Tibial nerve (tissue), 4 donors: Measurements from ENCODE around the gene DLX4. TPM values are rescaled to one million over a fixed set of nuclear protein-coding genes. Genes with fewer than 3 reads are reported as not detected.

ENCODE experiments used
- DNase-seq, 2 donors: peaks; one replicate each; pipeline ENCODE4 v3.0.0-alpha.2; 2019; ENCODE audit warnings: low spot score in 2 of 2
- H3K27ac ChIP-seq, 4 donors: fragments of 200-600 bp; sonication (generic) in 3 of 4; one replicate each; pipeline ENCODE4 v1.5.1; 2017 to 2019; ENCODE audit warnings: mild to moderate bottlenecking in 1 of 4
- H3K27me3 ChIP-seq, 2 donors: fragments of 200-600 bp; sonication (generic) in 1 of 2; one replicate each; pipeline versions ENCODE4 v1.5.1 to v1.6.0; 2017 to 2019
- H3K36me3 ChIP-seq, 3 donors: fragments of 200-600 bp; sonication (generic); one replicate each; pipeline ENCODE4 v1.5.1; 2018 to 2019
- H3K4me1 ChIP-seq, 4 donors: fragments of 200-600 bp; sonication (generic) in 3 of 4; one replicate each; pipeline ENCODE4 v1.5.1; 2017 to 2019
- H3K4me3 ChIP-seq, 4 donors: fragments of 200-600 bp; sonication (generic) in 3 of 4; one replicate each; pipeline ENCODE4 v1.5.1; 2017 to 2019; ENCODE audit warnings: mild to moderate bottlenecking in 1 of 4, moderate library complexity in 1 of 4
- H3K9me3 ChIP-seq, 4 donors: fragments of 200-600 bp; sonication (generic) in 3 of 4; one replicate each; pipeline ENCODE4 v1.5.1; 2017 to 2019
- EP300 ChIP-seq, 2 donors: sonication (generic); formaldehyde crosslinking; IDR thresholded peaks; one replicate each; pipeline ENCODE4 v1.6.1; 2017; ENCODE audit warnings: antibody characterized with exemption in 2 of 2, mild to moderate bottlenecking in 1 of 2
- POLR2A ChIP-seq, 2 donors: fragments of 450-650 bp; IDR thresholded peaks; one replicate each; pipeline ENCODE4 v1.6.1; 2017; ENCODE audit warnings: antibody characterized with exemption in 2 of 2, mild to moderate bottlenecking in 2 of 2, moderate library complexity in 2 of 2
- WGBS, 2 donors: methylation state at CpG; one replicate each; pipeline ENCODE4 v1.1.5; 2018; 5-methylcytosine and 5-hydroxymethylcytosine counted together
- total RNA-seq, 4 donors: library from RNA; depleted of rRNA; stranded (reverse); fragments of >200 nt; gene quantifications; one replicate each; pipeline ENCODE4 v1.1.0, GENCODE V29; 2016
- TF ChIP-seq, protein P1 (sequence below), 5 experiments: fragments of 200-600 bp in 3 of 5; fragments of 450-650 bp in 2 of 5; sonication (generic) in 3 of 5; IDR thresholded peaks; one replicate each; pipeline ENCODE4 v1.5.1; 2016 to 2019; ENCODE audit warnings: antibody characterized with exemption in 5 of 5, mild to moderate bottlenecking in 3 of 5, moderate library complexity in 2 of 5

The DLX4 gene
- total RNA-seq, 4 donors from 2014 or later = not detected

DNA sequence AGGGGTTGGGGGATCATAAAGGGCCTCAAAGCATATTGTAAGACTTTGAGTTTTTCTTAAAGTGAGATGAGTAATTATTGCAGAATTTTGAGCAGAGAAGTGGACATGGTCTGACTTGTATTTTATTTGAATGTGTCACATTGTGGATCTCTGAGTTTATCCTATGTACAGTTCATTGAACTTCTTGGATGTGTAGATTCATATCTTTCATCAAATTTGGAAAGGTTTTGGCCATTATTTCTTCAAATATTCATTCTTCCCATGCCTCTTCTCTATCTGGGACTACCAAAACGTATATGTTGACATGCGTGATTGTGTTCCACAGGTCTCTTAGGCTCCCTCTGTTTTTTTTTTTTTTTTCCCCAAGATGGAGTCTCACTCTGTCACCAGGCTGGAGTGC lies 40.3 kb downstream of the DLX4 start:
- WGBS, 2 donors = 56 to 89% methylated on average over 2 of the region's 2 CpGs
- no peak for DNase-seq
- TF ChIP-seq POLR2A (IDR thresholded peaks at IDR 0.05) = no peak
- TF ChIP-seq EP300 (IDR thresholded peaks at IDR 0.05) = no peak
- TF ChIP-seq, protein P1, sequence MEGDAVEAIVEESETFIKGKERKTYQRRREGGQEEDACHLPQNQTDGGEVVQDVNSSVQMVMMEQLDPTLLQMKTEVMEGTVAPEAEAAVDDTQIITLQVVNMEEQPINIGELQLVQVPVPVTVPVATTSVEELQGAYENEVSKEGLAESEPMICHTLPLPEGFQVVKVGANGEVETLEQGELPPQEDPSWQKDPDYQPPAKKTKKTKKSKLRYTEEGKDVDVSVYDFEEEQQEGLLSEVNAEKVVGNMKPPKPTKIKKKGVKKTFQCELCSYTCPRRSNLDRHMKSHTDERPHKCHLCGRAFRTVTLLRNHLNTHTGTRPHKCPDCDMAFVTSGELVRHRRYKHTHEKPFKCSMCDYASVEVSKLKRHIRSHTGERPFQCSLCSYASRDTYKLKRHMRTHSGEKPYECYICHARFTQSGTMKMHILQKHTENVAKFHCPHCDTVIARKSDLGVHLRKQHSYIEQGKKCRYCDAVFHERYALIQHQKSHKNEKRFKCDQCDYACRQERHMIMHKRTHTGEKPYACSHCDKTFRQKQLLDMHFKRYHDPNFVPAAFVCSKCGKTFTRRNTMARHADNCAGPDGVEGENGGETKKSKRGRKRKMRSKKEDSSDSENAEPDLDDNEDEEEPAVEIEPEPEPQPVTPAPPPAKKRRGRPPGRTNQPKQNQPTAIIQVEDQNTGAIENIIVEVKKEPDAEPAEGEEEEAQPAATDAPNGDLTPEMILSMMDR (IDR thresholded peaks at IDR 0.05) = no peak
- no peaks in the 10 kb centered on the region for H3K4me1 ChIP-seq
- H3K27ac ChIP-seq = no peak overlapping the region
- H3K36me3 ChIP-seq = no peaks in the 10 kb centered on the region
- H3K9me3 ChIP-seq = peaks cover 0 to 47% (median 0%) of the 10 kb centered on the region in 4 donors
- H3K4me3 ChIP-seq = no peak overlapping the region
- peaks cover 0 to 38% of the 10 kb centered on the region in 2 donors for H3K27me3 ChIP-seq

DNA sequence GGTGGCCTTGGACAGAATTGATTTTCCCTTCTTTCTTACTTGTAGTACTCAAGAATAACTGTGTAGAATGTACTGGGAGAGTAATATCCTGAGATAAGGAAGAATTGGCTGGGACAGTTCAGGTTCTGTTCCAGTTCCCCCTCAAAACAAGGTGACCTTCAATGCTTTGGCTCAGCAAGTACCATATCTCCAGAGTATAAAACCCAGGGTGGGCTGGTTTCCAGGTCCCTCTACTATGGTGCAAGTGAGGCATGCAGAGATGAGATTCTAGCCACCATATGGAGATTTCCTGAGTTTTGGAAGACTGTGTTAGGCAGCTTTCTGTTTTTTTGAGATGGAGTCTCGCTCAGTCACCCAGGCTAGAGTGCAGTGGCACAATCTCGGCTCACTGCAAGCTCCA lies 44.1 kb downstream of the DLX4 start:
- peaks cover 0 to 11% of the 10 kb centered on the region in 2 donors for H3K27me3 ChIP-seq
- TF ChIP-seq EP300 (IDR thresholded peaks at IDR 0.05) = no peak
- no peak for TF ChIP-seq POLR2A (IDR thresholded peaks at IDR 0.05)
- TF ChIP-seq, protein P1 (IDR thresholded peaks at IDR 0.05) = no peak
- WGBS, 2 donors = 92 to 100% methylated on average over 2 of the region's 2 CpGs
- no peaks in the 10 kb centered on the region for H3K4me1 ChIP-seq
- no peaks in the 10 kb centered on the region for H3K36me3 ChIP-seq
- H3K4me3 ChIP-seq = no peak overlapping the region
- no peak for DNase-seq
- H3K27ac ChIP-seq = no peak overlapping the region
- H3K9me3 ChIP-seq = peaks cover 0 to 54% (median 0%) of the 10 kb centered on the region in 4 donors

DNA sequence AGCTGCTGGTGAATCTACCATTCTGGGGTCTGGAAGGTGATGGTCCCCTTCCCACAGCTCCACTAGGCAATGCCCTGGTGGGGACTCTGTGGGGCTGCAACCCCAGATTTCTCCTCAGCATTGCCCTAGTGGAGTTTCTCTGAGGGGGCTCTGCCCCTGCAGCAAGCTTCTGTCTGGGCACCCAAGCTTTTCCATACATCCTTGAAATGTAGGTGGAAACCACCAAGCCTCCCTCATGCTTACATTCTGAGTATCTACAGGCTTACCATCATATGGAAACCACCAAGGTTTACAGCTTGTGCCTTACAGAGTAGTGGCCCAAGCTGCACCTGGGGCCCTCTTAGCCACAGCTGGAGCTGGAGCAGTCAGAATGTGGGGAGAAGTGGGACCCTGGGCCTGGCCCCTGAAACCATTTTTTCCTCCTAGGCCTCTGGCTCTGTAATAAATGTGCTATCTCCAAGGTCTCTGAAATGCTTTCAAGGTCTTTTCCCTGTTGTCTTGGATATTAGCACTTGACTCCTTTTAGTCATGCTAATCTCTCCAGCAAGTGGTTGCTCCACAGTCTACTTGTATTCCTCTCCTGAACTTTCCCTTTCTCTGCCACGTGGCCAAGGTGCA lies 45.6 kb downstream of the DLX4 start:
- Histone ChIP-seq H3K36me3 (no peaks in the 10 kb centered on the region), H3K4me1 (no peaks in the 10 kb centered on the region), H3K27me3 (peaks cover 0 to 10% of the 10 kb centered on the region in 2 donors), H3K9me3 (peaks cover 0 to 44% (median 0%) of the 10 kb centered on the region in 4 donors), H3K27ac (no peak overlapping the region), H3K4me3 (no peak overlapping the region)
- no peak for DNase-seq
- 30 to 36% methylated on average over 1 of the region's 1 CpG for WGBS, 2 donors
- TF ChIP-seq EP300 (IDR thresholded peaks at IDR 0.05) (no peak), POLR2A (IDR thresholded peaks at IDR 0.05) (no peak)
- TF ChIP-seq, protein P1 (IDR thresholded peaks at IDR 0.05) = no peak

DNA sequence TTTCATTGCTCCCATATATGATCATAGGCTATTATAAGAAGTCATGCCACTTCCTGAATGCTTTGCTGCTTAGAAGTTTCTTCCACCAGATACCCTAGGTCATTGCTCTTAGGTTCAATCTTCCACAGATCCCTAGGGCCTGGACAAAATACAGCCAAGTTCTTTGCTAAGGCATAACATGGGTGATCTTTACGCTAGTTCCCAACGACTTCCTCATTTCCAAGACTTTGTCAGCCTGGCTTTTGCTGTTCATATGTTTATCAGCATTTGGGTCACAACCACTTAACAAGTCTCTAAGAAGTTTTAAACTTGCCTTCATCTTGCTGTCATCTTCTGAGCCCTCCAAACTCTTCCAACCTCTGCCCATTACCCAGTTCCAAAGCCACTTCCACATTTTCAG lies 46.2 kb downstream of the DLX4 start:
- no peak for DNase-seq
- TF ChIP-seq, protein P1 (IDR thresholded peaks at IDR 0.05) = no peak
- TF ChIP-seq POLR2A (IDR thresholded peaks at IDR 0.05) (no peak), EP300 (IDR thresholded peaks at IDR 0.05) (no peak)
- no peaks in the 10 kb centered on the region for H3K36me3 ChIP-seq
- WGBS, 2 donors = 76 to 91% methylated on average over 2 of the region's 2 CpGs
- H3K27me3 ChIP-seq = peaks cover 0 to 4% of the 10 kb centered on the region in 2 donors
- no peaks in the 10 kb centered on the region for H3K4me1 ChIP-seq
- H3K27ac ChIP-seq = no peak overlapping the region
- H3K4me3 ChIP-seq = no peak overlapping the region
- peaks cover 0 to 38% (median 0%) of the 10 kb centered on the region in 4 donors for H3K9me3 ChIP-seq

DNA sequence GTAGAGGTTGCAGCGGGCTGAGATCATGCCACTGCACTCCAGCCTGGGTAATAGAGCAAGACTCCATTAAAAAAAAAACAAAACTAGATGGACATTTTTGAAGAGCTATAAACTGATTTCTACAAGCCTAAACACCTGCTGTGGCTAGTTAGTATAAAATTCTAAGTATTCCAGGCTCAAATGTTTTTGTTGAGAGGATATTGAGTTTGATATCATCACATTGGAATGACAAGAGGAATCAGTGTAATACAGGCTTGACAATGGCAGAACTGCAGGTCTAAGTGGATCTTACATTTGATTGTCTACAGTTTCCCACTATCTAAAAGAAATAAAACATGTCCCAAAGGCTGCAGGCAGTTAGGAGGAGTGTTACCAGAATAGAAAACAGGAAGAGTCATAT lies 49.9 kb downstream of the DLX4 start:
- no peak for DNase-seq
- H3K9me3 ChIP-seq = peaks cover 0 to 10% (median 0%) of the 10 kb centered on the region in 4 donors
- WGBS, 2 donors = 83 to 90% methylated on average over 1 of the region's 1 CpG

More for the DNA sequence above, 49.9 kb downstream of the DLX4 start:
- Histone ChIP-seq H3K4me3 (no peak overlapping the region), H3K27ac (no peak overlapping the region), H3K27me3 (no peaks in the 10 kb centered on the region), H3K4me1 (no peaks in the 10 kb centered on the region), H3K36me3 (no peaks in the 10 kb centered on the region)
- no peak for TF ChIP-seq POLR2A (IDR thresholded peaks at IDR 0.05)
- TF ChIP-seq, protein P1 (IDR thresholded peaks at IDR 0.05) = no peak
- TF ChIP-seq EP300 (IDR thresholded peaks at IDR 0.05) = no peak
